HepG2 (cell line): Measurements from ENCODE around the gene CUEDC2. TPM values are rescaled to one million over a fixed set of nuclear protein-coding genes. Genes with fewer than 3 reads are reported as not detected.

ENCODE experiments used
- FOXC1 ChIP-seq: sonication (generic); formaldehyde crosslinking; IDR thresholded peaks from 2 replicates; pipeline ENCODE4 v1.8.0; 2022; ENCODE audit warnings: mild to moderate bottlenecking, missing genetic modification reagents, borderline replicate concordance
- IKZF4 ChIP-seq: sonication (generic); formaldehyde crosslinking; IDR thresholded peaks from 2 replicates; pipeline ENCODE4 v1.5.1; 2020; ENCODE audit warnings: borderline replicate concordance, mild to moderate bottlenecking, low read depth, missing genetic modification reagents; ENCODE audit errors: not compliant biosample characterization
- KAT8 ChIP-seq: IDR thresholded peaks from 2 replicates; pipeline ENCODE4 v1.6.1; 2016; ENCODE audit warnings: missing genetic modification reagents, missing compliant biosample characterization
- MNT ChIP-seq: fragments of 450-650 bp; IDR thresholded peaks from 2 replicates; pipeline ENCODE4 v1.6.1; 2016
- MXD4 ChIP-seq: IDR thresholded peaks from 2 replicates; pipeline ENCODE4 v1.6.1; 2016; ENCODE audit warnings: mild to moderate bottlenecking, missing biosample characterization, missing genetic modification reagents
- PHB2 ChIP-seq: fragments of 450-650 bp; IDR thresholded peaks from 2 replicates; pipeline ENCODE4 v1.6.1; 2018; ENCODE audit not compliant: partially characterized antibody
- RNF2 ChIP-seq: fragments of 450-650 bp; conservative IDR thresholded peaks from 2 replicates; pipeline ENCODE4 v1.6.1; 2016; ENCODE audit warnings: low read depth
- THAP7 ChIP-seq: sonication (generic); formaldehyde crosslinking; IDR thresholded peaks from 2 replicates; pipeline ENCODE4 v1.8.1; 2023; ENCODE audit warnings: mild to moderate bottlenecking, missing genetic modification reagents
- U2AF2 ChIP-seq: fragments of 200-400 bp; formaldehyde crosslinking; IDR thresholded peaks from 2 replicates; pipeline ENCODE4 v1.6.1; 2017; ENCODE audit warnings: low read depth, mild to moderate bottlenecking, low read length
- ZBTB7B ChIP-seq: sonication (generic); formaldehyde crosslinking; IDR thresholded peaks from 2 replicates; pipeline ENCODE4 v1.4.0; 2020; ENCODE audit warnings: missing genetic modification reagents
- ZNF326 ChIP-seq: sonication (generic); formaldehyde crosslinking; IDR thresholded peaks from 2 replicates; pipeline ENCODE4 v1.4.0; 2020; ENCODE audit warnings: missing genetic modification reagents, borderline replicate concordance
- ZNF546 ChIP-seq: sonication (generic); formaldehyde crosslinking; conservative IDR thresholded peaks from 2 replicates; pipeline ENCODE4 v1.8.1; 2023; ENCODE audit warnings: mild to moderate bottlenecking, missing genetic modification reagents
- ZNF552 ChIP-seq: sonication (generic); formaldehyde crosslinking; IDR thresholded peaks from 2 replicates; pipeline ENCODE4 v1.9.0; 2022; ENCODE audit warnings: missing genetic modification reagents, mild to moderate bottlenecking, borderline replicate concordance
- ZNF703 ChIP-seq: sonication (generic); formaldehyde crosslinking; IDR thresholded peaks from 2 replicates; pipeline ENCODE4 v1.5.1; 2020; ENCODE audit warnings: missing genetic modification reagents, mild to moderate bottlenecking, moderate library complexity, borderline replicate concordance
- ZNF790 ChIP-seq: sonication (generic); formaldehyde crosslinking; IDR thresholded peaks from 2 replicates; pipeline ENCODE4 v1.8.0; 2022; ENCODE audit warnings: missing genetic modification reagents, mild to moderate bottlenecking, borderline replicate concordance
- ZSCAN21 ChIP-seq: sonication (generic); formaldehyde crosslinking; IDR thresholded peaks from 2 replicates; pipeline ENCODE4 v1.8.0; 2022; ENCODE audit warnings: mild to moderate bottlenecking, missing genetic modification reagents, moderate library complexity, borderline replicate concordance
- polyA plus RNA-seq, 8 experiments: library from polyadenylated mRNA; depleted of rRNA in 3 of 8; stranded (reverse) in 7 of 8; unstranded in 1 of 8; fragments of >200 nt; fragmentation: Illumina TruSeq in 4 of 8; extraction: Trizol in 4 of 8; gene quantifications; 2 replicates each; pipeline versions ENCODE4 v1.2.1 to v1.2.3, GENCODE V29; 2011 to 2016; ENCODE audit warnings: low read depth in 4 of 8, missing spikeins in 1 of 8, mixed read lengths in 1 of 8; ENCODE audit not compliant: insufficient read depth in 1 of 8
- total RNA-seq, 5 experiments: library from RNA; depleted of rRNA; stranded (reverse); fragments of >200 nt; fragmentation: Illumina TruSeq; extraction: Trizol; gene quantifications; 2 replicates each; pipeline ENCODE4 v1.2.3, GENCODE V29; 2016; ENCODE audit warnings: low read depth in 1 of 5
- TF ChIP-seq, protein P1 (sequence below): IDR thresholded peaks from 2 replicates; pipeline ENCODE4 v1.6.1; 2016; ENCODE audit warnings: missing biosample characterization, missing genetic modification reagents, low read depth
- TF ChIP-seq, protein P2 (sequence below): sonication (generic); formaldehyde crosslinking; IDR thresholded peaks from 2 replicates; pipeline ENCODE4 v1.9.0; 2021; ENCODE audit warnings: missing genetic modification reagents, mild to moderate bottlenecking, borderline replicate concordance
- TF ChIP-seq, protein P3 (sequence below): sonication (generic); formaldehyde crosslinking; IDR thresholded peaks from 2 replicates; pipeline ENCODE4 v1.4.0; 2020; ENCODE audit warnings: mild to moderate bottlenecking, missing genetic modification reagents

The CUEDC2 gene
- total and polyA plus RNA-seq, 2 of the 13 experiments (the other 11 are each of a cell fraction or from before 2014, with no cell fraction given): 13.1 to 18.4 TPM

- TF ChIP-seq THAP7 (CRISPR knock-in tag) (no peak), FOXC1 (no peak), MNT (no peak), PHB2 (no peak), ZNF546 (no peak), ZNF552 (CRISPR knock-in tag) (no peak), ZNF703 (CRISPR knock-in tag) (no peak), RNF2 (peak; percentile 85; the same call in 1 of the 2 replicates), IKZF4 (CRISPR knock-in tag) (no peak), ZNF790 (CRISPR knock-in tag) (no peak), U2AF2 (no peak), ZBTB7B (peak; percentile 41; the same call in 1 of the 2 replicates), MXD4 (peak; percentile 65; the same call in 1 of the 2 replicates), ZNF326 (CRISPR knock-in tag) (no peak), ZSCAN21 (CRISPR knock-in tag) (peak; percentile 85), KAT8 (CRISPR knock-in tag) (peak; percentile 11; the same call in 1 of the 2 replicates)
- TF ChIP-seq, protein P1, sequence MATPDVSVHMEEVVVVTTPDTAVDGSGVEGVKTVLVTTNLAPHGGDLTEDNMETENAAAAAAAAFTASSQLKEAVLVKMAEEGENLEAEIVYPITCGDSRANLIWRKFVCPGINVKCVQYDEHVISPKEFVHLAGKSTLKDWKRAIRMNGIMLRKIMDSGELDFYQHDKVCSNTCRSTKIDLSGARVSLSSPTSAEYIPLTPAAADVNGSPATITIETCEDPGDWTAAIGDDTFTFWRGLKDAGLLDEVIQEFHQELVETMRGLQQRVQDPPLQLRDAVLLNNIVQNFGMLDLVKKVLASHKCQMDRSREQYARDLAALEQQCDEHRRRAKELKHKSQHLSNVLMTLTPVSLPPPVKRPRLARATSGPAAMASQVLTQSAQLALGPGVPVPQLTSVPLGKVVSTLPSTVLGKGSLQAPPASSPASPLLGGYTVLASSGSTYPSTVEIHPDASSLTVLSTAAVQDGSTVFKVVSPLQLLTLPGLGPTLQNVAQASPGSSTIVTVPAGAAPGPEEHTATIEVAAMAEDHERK (CRISPR knock-in tag): peak; percentile 89
- TF ChIP-seq, protein P2, sequence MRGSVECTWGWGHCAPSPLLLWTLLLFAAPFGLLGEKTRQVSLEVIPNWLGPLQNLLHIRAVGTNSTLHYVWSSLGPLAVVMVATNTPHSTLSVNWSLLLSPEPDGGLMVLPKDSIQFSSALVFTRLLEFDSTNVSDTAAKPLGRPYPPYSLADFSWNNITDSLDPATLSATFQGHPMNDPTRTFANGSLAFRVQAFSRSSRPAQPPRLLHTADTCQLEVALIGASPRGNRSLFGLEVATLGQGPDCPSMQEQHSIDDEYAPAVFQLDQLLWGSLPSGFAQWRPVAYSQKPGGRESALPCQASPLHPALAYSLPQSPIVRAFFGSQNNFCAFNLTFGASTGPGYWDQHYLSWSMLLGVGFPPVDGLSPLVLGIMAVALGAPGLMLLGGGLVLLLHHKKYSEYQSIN (CRISPR knock-in tag): no peak
- TF ChIP-seq, protein P3, sequence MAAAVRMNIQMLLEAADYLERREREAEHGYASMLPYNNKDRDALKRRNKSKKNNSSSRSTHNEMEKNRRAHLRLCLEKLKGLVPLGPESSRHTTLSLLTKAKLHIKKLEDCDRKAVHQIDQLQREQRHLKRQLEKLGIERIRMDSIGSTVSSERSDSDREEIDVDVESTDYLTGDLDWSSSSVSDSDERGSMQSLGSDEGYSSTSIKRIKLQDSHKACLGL (CRISPR knock-in tag): no peak
Observed at GRCh38 chr10:102450374-102451104, 18.2 kb upstream of the CUEDC2 start (continued).
